KMS-11 (cell line): Measurements from ENCODE around the gene ITPR1.

Experiments used
- H2AFZ ChIP-seq: fragments of 200-600 bp; sonication (generic); 2 replicates; pipeline ENCODE4 v1.6.1; 2016; ENCODE audit warnings: antibody characterized with exemption, mixed run types, low read depth
- H3K27ac ChIP-seq: fragments of 200-600 bp; sonication (generic); 2 replicates; pipeline ENCODE4 v1.6.1; 2016; ENCODE audit warnings: mild to moderate bottlenecking, mixed run types
- H3K27me3 ChIP-seq: fragments of 200-600 bp; sonication (generic); 2 replicates; pipeline ENCODE4 v1.6.1; 2017; ENCODE audit warnings: mild to moderate bottlenecking, low read depth, mixed run types, moderate library complexity; ENCODE audit not compliant: insufficient read depth
- H3K36me3 ChIP-seq: fragments of 200-600 bp; sonication (generic); 2 replicates; pipeline ENCODE4 v1.6.1; 2017; ENCODE audit warnings: mild to moderate bottlenecking, mixed run types; ENCODE audit not compliant: insufficient read depth
- H3K4me1 ChIP-seq: fragments of 200-600 bp; sonication (generic); 2 replicates; pipeline ENCODE4 v1.6.1; 2016; ENCODE audit warnings: mild to moderate bottlenecking, low read depth, mixed run types; ENCODE audit not compliant: poor library complexity, severe bottlenecking
- H3K4me2 ChIP-seq: fragments of 200-600 bp; sonication (generic); 2 replicates; pipeline ENCODE4 v1.7.0; 2016; ENCODE audit warnings: mild to moderate bottlenecking, mixed run types
- H3K4me3 ChIP-seq: fragments of 200-600 bp; sonication (generic); IDR thresholded peaks from 2 replicates; pipeline ENCODE4 v1.6.1; 2017; ENCODE audit warnings: low read depth, low read length, mixed read lengths; ENCODE audit not compliant: insufficient read depth
- H3K79me2 ChIP-seq: fragments of 200-600 bp; sonication (generic); 2 replicates; pipeline ENCODE4 v1.6.1; 2016; ENCODE audit warnings: low read depth, mixed run types; ENCODE audit not compliant: insufficient read depth
- H3K9ac ChIP-seq: fragments of 200-600 bp; sonication (generic); 2 replicates; pipeline ENCODE4 v1.6.1; 2016; ENCODE audit warnings: mild to moderate bottlenecking, mixed run types
- H4K20me1 ChIP-seq: fragments of 200-600 bp; sonication (generic); 2 replicates; pipeline ENCODE4 v1.6.1; 2016; ENCODE audit warnings: mild to moderate bottlenecking, mixed run types; ENCODE audit not compliant: insufficient read depth
- TF ChIP-seq, protein P1 (sequence below): fragments of 200-600 bp; sonication (generic); conservative IDR thresholded peaks from 2 replicates; pipeline ENCODE4 v1.6.1; 2017; ENCODE audit warnings: low read depth, mild to moderate bottlenecking, antibody characterized with exemption, low read length, moderate library complexity, mixed read lengths

The ITPR1 gene

DNA sequence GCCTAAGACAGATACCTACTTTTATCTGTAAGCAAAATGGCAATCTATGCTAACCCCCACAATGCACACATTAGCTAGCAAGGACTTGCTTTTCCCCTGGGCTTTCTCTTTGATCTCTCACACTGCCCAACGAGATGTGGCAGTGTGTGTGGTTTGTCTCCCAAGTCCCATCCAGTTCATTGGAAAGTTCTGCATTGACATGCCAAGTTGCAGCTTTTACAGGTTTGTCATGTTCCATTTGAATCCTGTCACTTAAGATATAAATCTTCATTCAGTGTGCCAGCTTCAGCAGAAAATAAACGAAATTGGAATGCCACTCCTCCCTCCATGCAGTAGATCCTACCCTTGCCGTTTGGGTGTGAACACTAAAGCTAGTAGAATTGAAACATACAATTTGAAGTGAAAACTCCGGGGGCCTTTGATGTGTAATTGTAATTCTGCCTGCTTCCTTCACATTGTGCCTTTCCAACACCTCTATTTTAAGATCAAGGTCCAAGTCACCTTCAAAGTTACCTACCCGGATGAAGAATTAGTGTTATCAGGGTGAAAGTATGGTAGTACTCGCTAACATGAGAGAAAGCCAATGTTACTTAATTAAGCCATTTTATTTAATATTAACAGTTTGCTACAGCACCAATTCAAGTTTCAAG lies 355.2 kb downstream of the ITPR1 start:
- no peak overlapping the region for H3K4me2 ChIP-seq
- no peak overlapping the region for H2AFZ ChIP-seq
- H3K36me3 ChIP-seq, result no peaks in the 10 kb centered on the region
- TF ChIP-seq, protein P1, sequence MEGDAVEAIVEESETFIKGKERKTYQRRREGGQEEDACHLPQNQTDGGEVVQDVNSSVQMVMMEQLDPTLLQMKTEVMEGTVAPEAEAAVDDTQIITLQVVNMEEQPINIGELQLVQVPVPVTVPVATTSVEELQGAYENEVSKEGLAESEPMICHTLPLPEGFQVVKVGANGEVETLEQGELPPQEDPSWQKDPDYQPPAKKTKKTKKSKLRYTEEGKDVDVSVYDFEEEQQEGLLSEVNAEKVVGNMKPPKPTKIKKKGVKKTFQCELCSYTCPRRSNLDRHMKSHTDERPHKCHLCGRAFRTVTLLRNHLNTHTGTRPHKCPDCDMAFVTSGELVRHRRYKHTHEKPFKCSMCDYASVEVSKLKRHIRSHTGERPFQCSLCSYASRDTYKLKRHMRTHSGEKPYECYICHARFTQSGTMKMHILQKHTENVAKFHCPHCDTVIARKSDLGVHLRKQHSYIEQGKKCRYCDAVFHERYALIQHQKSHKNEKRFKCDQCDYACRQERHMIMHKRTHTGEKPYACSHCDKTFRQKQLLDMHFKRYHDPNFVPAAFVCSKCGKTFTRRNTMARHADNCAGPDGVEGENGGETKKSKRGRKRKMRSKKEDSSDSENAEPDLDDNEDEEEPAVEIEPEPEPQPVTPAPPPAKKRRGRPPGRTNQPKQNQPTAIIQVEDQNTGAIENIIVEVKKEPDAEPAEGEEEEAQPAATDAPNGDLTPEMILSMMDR, result no peak
- no peak overlapping the region for H3K9ac ChIP-seq
- H3K79me2 ChIP-seq, result no peaks in the 10 kb centered on the region
- H3K27me3 ChIP-seq, result no peaks in the 10 kb centered on the region
- no peak overlapping the region for H3K4me3 ChIP-seq
- H3K4me1 ChIP-seq, result peaks cover 68% of the 10 kb centered on the region
- H4K20me1 ChIP-seq, result no peaks in the 10 kb centered on the region
- no peak overlapping the region for H3K27ac ChIP-seq

DNA sequence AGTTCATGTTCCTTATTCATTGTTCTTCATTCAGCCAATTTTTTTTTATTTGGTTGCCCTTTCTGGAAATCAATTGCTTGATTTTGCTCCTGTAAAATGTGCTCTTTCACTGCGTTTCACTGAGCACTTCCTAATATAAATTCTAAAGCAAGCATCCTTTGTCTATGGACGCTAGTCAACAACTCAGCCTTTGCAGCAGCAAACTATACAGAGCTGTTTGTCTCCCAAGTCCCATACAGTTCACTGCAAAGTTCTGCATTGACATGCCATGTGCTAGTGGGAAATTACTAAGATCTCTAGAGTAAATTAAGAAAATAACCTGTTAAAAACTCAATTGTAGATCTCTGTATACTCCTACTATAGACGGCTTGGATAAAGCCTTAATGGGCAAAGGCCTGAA lies 356.0 kb downstream of the ITPR1 start:
- Histone ChIP-seq H3K9ac (no peak overlapping the region), H4K20me1 (no peaks in the 10 kb centered on the region), H3K27ac (no peak overlapping the region; the same call in 1 of the 2 replicates), H3K27me3 (no peaks in the 10 kb centered on the region), H2AFZ (no peak overlapping the region), H3K4me2 (no peak overlapping the region), H3K79me2 (no peaks in the 10 kb centered on the region), H3K4me3 (no peak overlapping the region), H3K4me1 (peaks cover 76% of the 10 kb centered on the region), H3K36me3 (no peaks in the 10 kb centered on the region)
- TF ChIP-seq, protein P1, result no peak

DNA sequence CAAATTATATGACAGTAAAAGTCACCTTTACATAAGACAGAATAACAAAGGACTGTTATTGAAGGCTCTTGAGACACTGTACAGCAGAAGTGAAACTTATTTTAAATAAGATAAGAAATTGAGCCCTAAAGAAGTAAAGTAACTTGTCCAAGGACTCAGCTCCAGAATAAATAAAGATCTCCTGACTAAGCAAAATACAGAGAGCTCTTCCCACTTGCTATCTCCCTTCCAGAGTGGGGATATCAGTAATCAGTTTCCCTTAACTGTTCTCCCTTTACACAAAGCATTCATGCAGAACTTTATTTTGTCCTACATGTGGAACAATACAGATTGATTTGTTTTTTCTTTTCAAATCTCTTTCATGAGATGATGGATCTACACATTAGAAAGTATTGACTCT lies 356.6 kb downstream of the ITPR1 start:
- H3K4me1 ChIP-seq, result peaks cover 76% of the 10 kb centered on the region
- peak overlapping the region; percentile 75 for H3K27ac ChIP-seq
- no peak overlapping the region for H2AFZ ChIP-seq
- no peak overlapping the region for H3K4me3 ChIP-seq
- H3K4me2 ChIP-seq, result peak overlapping the region; percentile 73
- TF ChIP-seq, protein P1, result no peak
- no peaks in the 10 kb centered on the region for H3K36me3 ChIP-seq
- no peaks in the 10 kb centered on the region for H3K79me2 ChIP-seq
- no peaks in the 10 kb centered on the region for H3K27me3 ChIP-seq
- no peak overlapping the region for H3K9ac ChIP-seq
- H4K20me1 ChIP-seq, result no peaks in the 10 kb centered on the region

DNA sequence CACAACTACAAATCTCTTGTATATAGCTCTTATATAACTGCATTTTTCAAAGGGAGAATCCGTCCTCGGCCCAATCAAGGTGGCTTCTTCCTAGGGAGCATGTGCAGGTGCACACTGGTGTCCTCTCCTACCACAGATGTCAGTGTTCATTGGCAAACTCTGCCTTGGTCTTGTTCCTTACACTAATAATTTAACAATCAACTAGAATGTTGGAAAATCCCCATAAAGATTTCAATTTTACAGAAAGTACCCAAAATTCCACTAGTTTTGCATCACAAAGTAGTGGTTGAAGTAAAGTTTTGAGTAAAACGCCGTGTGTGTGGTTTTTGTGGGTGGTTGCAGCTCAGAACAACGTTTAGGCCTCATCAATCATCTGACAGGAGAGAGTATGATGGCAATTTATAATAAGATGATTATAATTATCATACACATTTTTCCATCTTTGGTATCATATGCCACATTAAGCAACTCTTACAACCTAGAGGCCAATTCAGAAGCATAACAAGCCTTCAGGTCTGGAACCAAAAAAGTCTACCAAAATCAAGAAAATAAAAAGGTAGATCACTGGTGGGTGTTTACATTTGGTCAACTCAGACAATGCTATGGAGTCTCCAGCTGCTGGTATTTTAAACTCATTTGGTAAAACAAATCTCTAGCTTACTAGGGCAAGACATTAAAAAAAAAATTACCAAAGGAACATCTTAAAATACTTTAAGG lies 357.2 kb downstream of the ITPR1 start:
- H3K4me3 ChIP-seq, result no peak overlapping the region
- H2AFZ ChIP-seq, result no peak overlapping the region
- peak overlapping the region; percentile 73 for H3K4me2 ChIP-seq
- peak overlapping the region; percentile 75 for H3K27ac ChIP-seq
- H4K20me1 ChIP-seq, result no peaks in the 10 kb centered on the region
- H3K79me2 ChIP-seq, result no peaks in the 10 kb centered on the region
- peaks cover 70% of the 10 kb centered on the region for H3K4me1 ChIP-seq
- TF ChIP-seq, protein P1, result no peak
- no peak overlapping the region for H3K9ac ChIP-seq
- H3K36me3 ChIP-seq, result no peaks in the 10 kb centered on the region
- no peaks in the 10 kb centered on the region for H3K27me3 ChIP-seq
